ENCODE measurements around the gene NUMB. TPM values are rescaled to one million over a fixed set of nuclear protein-coding genes. Genes with fewer than 3 reads are reported as not detected.

Gene NUMB
- total RNA-seq, 2 experiments from 2014 or later, result 36.7 to 37.4 TPM

- POLR2A ChIA-PET, result no interaction called here
- CTCF ChIA-PET, result no interaction called here
These were observed 215.9 kb downstream of the NUMB start for GRCh38 chr14:73242357-73242901.

- CTCF ChIA-PET, result no interaction called here
- POLR2A ChIA-PET, result no interaction called here
These were observed 216.7 kb downstream of the NUMB start for GRCh38 chr14:73241481-73242165.

GRCh38 chr14:73240816-73241480, 217.4 kb downstream of the NUMB start:
- ChIA-PET CTCF (no interaction called here), POLR2A (interaction anchor here (0.6 kb wide), 1 partner anchor 347 kb away, joined by 3 read pairs; the partner anchor contains the start of gene DPF3)

GRCh38 chr14:73239393-73240241, 218.7 kb downstream of the NUMB start:
- ChIA-PET POLR2A (no interaction called here), CTCF (interaction anchor here (0.5 to 1.4 kb wide), 3 partner anchors 22 to 232 kb away, joined by 3 read pairs; no protein-coding TSS in a partner anchor)

- POLR2A ChIA-PET, result interaction anchor here (0.5 kb wide), 1 partner anchor 10 kb away, joined by 13 read pairs; no protein-coding TSS in a partner anchor
- CTCF ChIA-PET, result interaction anchor here (1.4 to 1.6 kb wide), 2 partner anchors 18 to 233 kb away, joined by 3 read pairs; no protein-coding TSS in a partner anchor
These were observed 219.4 kb downstream of the NUMB start for GRCh38 chr14:73238941-73239340.

GRCh38 chr14:73238424-73238852, 219.9 kb downstream of the NUMB start:
- ChIA-PET POLR2A (interaction anchor here (0.5 kb wide), 1 partner anchor 9 kb away, joined by 13 read pairs; no protein-coding TSS in a partner anchor), CTCF (interaction anchor here (1.4 to 1.6 kb wide), 2 partner anchors 18 to 234 kb away, joined by 3 read pairs; no protein-coding TSS in a partner anchor)

GRCh38 chr14:73237786-73238423, 220.4 kb downstream of the NUMB start:
- ChIA-PET POLR2A (no interaction called here), CTCF (interaction anchor here (1.4 to 1.6 kb wide), 2 partner anchors 17 to 234 kb away, joined by 3 read pairs; no protein-coding TSS in a partner anchor)

GRCh38 chr14:73237219-73237785, 221.0 kb downstream of the NUMB start, which contains the start of gene PAPLN:
TSS of gene PAPLN (plus strand) at chr14:73237506. CDS start at chr14:73239779, 2,273 bp downstream.
- ChIA-PET POLR2A (no interaction called here), CTCF (interaction anchor here (1.6 kb wide), 1 partner anchor 17 kb away, joined by 3 read pairs; no protein-coding TSS in a partner anchor)

GRCh38 chr14:73236752-73237218, 221.6 kb downstream of the NUMB start:
- POLR2A ChIA-PET, result no interaction called here
- CTCF ChIA-PET, result no interaction called here

- ChIA-PET POLR2A (no interaction called here), CTCF (interaction anchor here (0.5 kb wide), 1 partner anchor 8 kb away, joined by 5 read pairs; no protein-coding TSS in a partner anchor)
These were observed 222.2 kb downstream of the NUMB start for GRCh38 chr14:73236157-73236556.

- POLR2A ChIA-PET, result no interaction called here
- CTCF ChIA-PET, result interaction anchor here (0.5 kb wide), 1 partner anchor 9 kb away, joined by 5 read pairs; no protein-coding TSS in a partner anchor
These were observed 222.7 kb downstream of the NUMB start for GRCh38 chr14:73235531-73236155.

GRCh38 chr14:73234586-73235394, 223.6 kb downstream of the NUMB start:
- POLR2A ChIA-PET, result no interaction called here
- CTCF ChIA-PET, result no interaction called here

- CTCF ChIA-PET, result no interaction called here
- POLR2A ChIA-PET, result no interaction called here
These were observed 224.3 kb downstream of the NUMB start for GRCh38 chr14:73234029-73234428.

- CTCF ChIA-PET, result no interaction called here
These were observed 224.8 kb downstream of the NUMB start for GRCh38 chr14:73233564-73233963.

GRCh38 chr14:73232984-73233383, 225.4 kb downstream of the NUMB start:
- ChIA-PET POLR2A (no interaction called here), CTCF (no interaction called here)

More at GRCh38 chr14:73233564-73233963, 224.8 kb downstream of the NUMB start:
- POLR2A ChIA-PET, result no interaction called here

GRCh38 chr14:73231981-73232851, 226.1 kb downstream of the NUMB start:
- POLR2A ChIA-PET, result no interaction called here

More at GRCh38 chr14:73231981-73232851, 226.1 kb downstream of the NUMB start:
- CTCF ChIA-PET, result interaction anchor here (0.5 kb wide), 1 partner anchor 47 kb away, joined by 3 read pairs; no protein-coding TSS in a partner anchor
